ENCODE data around the gene NDC1.
"Not testable (repeated sequence)": the region's sequence is repeated elsewhere in the genome, so short reads cannot be mapped to it uniquely, and the experiment has no call there.

Gene NDC1

GRCh38 chr1:53822931-53823330 is 15.2 kb downstream of the NDC1 start:
- no peak for DNase-seq

DNA sequence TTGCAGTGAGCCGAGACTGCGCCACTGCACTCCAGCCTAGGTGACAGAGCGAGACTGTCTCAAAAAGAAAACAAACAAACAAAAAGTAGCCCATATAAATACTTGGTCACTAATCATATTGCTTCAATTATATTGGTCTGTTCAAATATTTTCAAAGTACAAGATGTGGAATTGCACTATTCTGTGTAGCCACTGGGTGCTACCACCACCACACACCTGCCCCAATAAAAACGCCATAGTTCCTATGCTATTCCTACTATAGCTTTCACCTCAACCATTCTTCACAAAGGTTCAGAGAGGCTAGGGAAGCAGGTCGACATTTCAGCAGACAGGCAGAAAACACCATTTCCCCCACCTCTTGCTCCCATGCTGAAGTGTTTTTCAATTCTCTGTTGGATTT is 16.7 kb downstream of the NDC1 start:
- DNase-seq: no peak

DNA sequence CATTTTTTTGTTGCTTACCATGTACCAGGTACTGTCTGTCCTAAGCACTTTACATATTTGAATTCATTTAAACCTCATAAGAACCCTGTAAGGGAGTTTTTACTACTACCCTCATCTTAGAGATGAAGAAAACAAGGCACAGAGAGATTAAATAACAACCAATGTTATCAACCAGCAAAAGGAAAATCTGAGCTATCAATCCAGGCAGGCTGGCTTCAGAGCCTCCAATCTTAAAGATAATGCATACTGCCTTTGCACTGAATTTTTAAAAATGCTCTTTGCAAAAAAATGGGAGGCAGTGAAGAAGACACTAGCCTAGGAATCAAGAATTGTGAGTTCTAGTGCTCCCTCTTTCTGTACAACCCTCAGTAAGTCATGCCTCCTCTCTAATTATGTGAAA is 18.7 kb downstream of the NDC1 start:
- DNase-seq: no peak

GRCh38 chr1:53816584-53816983 is 21.5 kb downstream of the NDC1 start:
- not testable (repeated sequence) for DNase-seq

DNA sequence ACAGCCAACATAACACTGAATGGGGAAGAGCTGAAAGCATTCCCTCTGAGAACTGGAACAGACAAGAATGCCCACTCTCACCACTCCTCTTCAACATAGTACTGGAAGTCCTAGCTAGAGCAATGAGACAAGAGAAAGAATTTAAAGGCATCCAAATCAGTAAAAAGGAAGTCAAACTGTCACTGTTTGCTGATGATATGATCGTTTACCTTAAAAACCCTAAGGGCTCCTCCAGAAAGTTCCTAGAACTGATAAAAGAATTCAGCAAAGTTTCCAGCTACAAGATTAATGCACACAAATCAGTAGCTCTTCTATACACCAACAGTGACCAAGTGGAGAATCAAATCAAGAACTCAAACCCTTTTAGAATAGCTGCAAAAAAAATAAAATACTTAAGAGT is 22.6 kb downstream of the NDC1 start:
- DNase-seq: not testable (repeated sequence)

DNA sequence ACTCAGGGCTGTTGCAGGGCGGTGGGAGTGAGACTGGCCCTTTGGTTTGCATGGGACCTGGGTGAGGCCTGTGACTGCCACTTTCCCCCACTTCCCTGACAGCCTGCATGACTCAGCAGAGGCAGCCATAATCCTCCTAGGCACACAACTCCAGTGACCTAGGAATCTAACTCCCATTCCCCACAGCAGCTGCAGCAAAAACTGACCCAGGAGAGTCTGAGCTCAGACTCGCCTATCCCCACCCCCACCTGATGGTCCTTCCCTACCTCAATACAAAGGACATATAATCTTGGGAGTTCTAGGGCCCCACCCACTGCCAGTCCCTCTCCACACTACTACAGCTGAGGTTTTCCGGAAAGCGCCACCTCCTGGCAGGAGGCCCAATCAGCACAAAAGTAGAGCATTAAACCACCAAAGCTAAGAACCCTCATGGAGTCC is 26.7 kb downstream of the NDC1 start:
- peak in 2 of 3 donors; percentile 2 to 13 for DNase-seq

- no peak for DNase-seq
Observed at GRCh38 chr1:53810497-53810896, 27.6 kb downstream of the NDC1 start.

DNA sequence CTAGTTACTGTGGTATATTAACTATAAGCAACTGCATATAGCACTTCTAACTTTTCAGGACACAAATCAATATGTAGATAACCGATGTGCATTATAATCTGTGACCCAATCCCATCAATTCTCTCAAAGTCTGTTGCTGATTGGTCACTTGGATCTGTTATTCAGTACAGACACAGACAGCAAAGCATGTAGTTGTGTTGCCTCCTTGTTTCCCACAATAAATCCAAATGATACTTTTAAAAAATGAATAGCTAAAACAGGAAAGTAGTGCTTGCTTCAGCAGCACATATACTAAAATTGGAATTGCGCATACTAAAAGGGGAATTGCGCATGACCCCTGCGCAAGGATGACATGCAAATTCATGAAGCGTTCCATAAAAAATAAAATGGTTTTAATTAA is 28.1 kb downstream of the NDC1 start:
- DNase-seq: no peak

GRCh38 chr1:53807916-53808315 is 30.2 kb downstream of the NDC1 start:
- DNase-seq: no peak

GRCh38 chr1:53804791-53805505 is 33.1 kb downstream of the NDC1 start:
- no peak for DNase-seq

- DNase-seq: peak in 1 of 3 donors; percentile 1
Observed at GRCh38 chr1:53804181-53804580, 33.9 kb downstream of the NDC1 start.

- no peak for DNase-seq
Observed at GRCh38 chr1:53800621-53801020, 37.5 kb downstream of the NDC1 start.

GRCh38 chr1:53799141-53799540 is 39.0 kb downstream of the NDC1 start:
- no peak for DNase-seq

- DNase-seq: no peak
Observed at GRCh38 chr1:53792806-53793205, 45.3 kb downstream of the NDC1 start.

- no peak for DNase-seq
Observed at GRCh38 chr1:53787655-53788054, 50.4 kb downstream of the NDC1 start.

GRCh38 chr1:53783056-53783455 is 55.0 kb downstream of the NDC1 start:
- no peak for DNase-seq

GRCh38 chr1:53781654-53782053 is 56.4 kb downstream of the NDC1 start:
- DNase-seq: no peak

DNA sequence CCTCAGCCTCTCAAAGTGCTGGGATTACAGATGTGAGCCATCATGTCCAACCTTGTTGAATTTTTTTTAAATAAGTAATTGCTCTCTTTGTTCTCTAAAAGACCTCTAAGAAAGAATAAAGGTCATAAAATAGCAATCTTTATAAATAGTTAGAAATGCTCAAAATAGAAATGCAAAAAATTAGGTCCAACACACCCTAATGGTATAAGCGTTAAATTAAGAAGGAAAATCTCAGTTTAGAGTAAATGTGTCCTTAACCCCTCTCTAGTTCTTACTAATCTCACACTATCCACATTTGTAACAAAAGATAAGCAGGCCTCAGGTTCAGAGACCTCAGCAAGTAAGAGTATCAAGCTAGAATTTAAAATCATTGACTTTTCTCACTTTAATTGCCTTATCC is 60.8 kb downstream of the NDC1 start:
- DNase-seq: no peak

DNA sequence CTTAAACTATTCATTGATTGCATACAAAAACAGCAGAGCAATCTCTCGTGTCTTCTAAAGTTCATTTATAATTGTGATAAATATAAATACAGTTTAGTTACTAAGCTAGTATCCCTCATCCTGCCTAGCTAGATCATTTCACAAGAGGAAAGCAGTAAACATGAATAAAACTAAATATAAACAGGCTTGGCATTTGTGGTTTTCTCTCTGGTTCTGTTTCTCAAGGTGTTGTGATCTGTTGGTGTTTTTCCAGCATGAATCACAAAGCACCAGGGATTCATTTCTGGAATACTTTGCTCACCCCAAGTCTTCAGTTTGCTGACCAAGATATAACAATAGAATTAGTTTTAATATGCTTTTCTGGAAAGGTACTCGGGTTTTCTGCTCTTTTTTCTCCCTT is 66.4 kb downstream of the NDC1 start:
- DNase-seq: no peak

DNA sequence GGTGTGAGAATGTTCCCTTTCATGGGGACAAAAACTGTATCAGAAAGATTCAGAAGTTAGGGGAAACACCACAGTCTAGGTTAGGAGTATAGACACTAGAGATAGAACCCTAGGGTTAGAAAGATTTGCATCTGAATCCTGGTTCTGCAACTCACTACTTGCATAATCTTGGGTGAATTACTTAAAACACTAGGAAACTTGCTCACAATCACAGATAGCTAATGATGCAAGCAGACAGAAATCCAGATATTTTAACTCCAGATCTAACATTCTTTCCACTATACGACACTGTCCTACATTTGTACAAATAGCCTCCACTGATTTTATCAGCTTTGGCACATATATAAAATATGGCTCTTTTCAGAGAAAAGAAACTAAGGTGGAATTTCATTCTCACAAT is 68.3 kb downstream of the NDC1 start:
- no peak for DNase-seq

GRCh38 chr1:53769184-53769583 is 68.9 kb downstream of the NDC1 start:
- no peak for DNase-seq

DNA sequence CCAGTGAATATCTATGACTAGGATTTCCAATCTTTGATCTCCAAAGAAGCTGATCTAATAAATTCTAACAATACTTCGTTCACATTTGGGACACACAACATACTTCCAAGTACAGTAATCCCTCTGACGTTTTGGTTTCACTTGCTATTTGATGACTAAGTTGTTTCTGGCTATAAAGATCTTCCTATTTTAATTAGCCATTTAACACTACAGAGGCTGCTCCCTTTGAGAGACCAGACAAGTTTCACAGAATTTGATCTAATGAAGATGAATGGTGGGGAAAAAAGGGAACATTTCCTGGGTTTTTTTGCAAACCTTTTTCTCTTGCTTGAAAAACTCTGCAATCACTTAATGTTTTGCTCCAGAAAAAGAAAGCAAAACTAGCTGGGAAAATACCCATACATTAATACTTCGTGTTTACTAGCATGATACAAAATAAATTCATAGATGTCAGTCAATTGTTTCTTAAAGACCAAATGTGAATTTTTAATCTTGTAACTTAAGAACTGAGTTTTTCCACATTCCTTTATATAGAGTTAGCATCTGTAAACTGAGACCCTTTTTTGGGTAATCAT is 71.2 kb downstream of the NDC1 start:
- DNase-seq: peak; percentile 30 to 69 (median 45)

DNA sequence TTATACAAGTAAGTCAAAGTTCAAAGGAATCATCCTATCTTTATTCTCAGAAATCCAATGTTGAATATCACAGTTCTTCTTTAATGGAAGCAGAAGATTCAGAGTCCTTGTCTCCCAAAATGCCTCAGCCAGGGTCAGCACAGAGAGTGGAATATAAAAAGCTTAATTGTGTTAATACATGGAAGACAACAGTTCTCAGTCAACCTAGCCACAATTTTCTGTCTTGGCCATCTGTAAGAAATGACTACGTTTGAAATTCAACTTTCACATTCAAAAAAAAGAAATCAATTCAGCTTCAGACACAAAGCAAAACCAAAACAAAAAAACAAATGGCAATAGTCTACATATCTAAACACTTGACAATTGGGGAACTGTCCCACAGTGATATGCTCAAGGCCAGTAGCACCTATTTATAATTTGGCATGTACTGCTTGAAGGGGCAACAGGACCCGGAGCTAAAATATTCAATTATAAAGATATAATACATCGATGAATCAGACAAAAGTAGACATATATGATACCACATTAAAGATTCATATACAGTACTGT is 71.8 kb downstream of the NDC1 start:
- peak in 1 of 3 donors; percentile 5 for DNase-seq

DNA sequence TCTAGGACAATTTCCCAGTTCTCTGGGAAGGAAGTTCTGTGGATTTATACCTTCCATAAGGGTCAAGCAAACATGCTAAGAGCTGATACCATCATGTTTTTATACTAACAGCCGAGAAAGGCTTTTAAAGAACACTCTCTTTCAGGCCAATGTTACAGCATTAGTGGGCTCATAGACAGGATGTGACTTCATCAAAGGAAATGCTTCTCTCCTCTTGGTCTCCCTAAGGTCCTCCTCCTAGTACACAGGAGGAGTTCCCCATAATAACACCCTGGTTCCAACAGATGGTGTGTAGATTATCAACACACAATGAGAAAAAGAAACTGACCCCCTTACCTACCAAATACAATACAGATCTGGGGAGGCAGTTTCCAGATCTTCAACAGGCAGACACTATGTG is 72.4 kb downstream of the NDC1 start:
- peak; percentile 44 to 64 (median 46) for DNase-seq

DNA sequence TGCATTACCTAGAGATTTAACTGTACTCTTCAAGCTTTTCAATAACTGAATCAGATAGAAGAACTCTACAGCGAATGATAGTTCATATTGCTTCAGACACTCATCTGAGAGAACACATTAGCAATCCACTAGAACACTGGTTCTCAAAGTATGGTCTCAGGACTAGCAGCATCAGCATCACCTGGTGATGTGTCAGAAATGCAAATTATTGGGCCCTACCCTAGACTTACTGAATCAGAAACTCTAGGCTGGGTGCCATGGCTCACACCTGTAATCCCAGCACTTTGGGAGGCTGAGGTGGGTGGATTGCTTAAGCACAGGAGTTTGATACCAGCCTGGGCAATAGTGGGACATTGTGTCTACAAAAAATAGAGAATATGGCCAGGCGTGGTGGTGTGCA is 74.2 kb downstream of the NDC1 start:
- no peak for DNase-seq

Measured in suppressor macrophage treated with lipopolysaccharide for 1 hour (primary cell).